Activated CD8-positive, alpha-beta memory T cell treated with anti-CD3 and anti-CD28 coated beads, Interleukin-2, amount 50 U/mL, for 1 hour (primary cell): ENCODE data around the gene KCNE2.

Source experiments
- DNase-seq: peaks from one replicate; pipeline ENCODE4 v3.0.0-alpha.2; 2020; ENCODE audit errors: extremely low read depth

Gene KCNE2

GRCh38 chr21:34363733-34364132 is at the start of gene KCNE2:
Gene KCNE2 (plus strand): TSS chr21:34364006. CDS start chr21:34370479, 6,473 bp downstream.
- DNase-seq = no peak

- no peak for DNase-seq
Measured at GRCh38 chr21:34319585-34319984, 44.2 kb upstream of the KCNE2 start.

GRCh38 chr21:34320011-34320410 is 43.8 kb upstream of the KCNE2 start:
- DNase-seq = no peak

GRCh38 chr21:34330055-34330454 is 33.8 kb upstream of the KCNE2 start:
- no peak for DNase-seq

GRCh38 chr21:34331726-34332125 is 32.1 kb upstream of the KCNE2 start:
- no peak for DNase-seq

GRCh38 chr21:34332347-34332746 is 31.5 kb upstream of the KCNE2 start:
- DNase-seq = no peak

- DNase-seq = no peak
Measured at GRCh38 chr21:34333121-34333739, 30.6 kb upstream of the KCNE2 start.

GRCh38 chr21:34335316-34335715 is 28.5 kb upstream of the KCNE2 start:
- no peak for DNase-seq

GRCh38 chr21:34336245-34336644 is 27.6 kb upstream of the KCNE2 start:
- DNase-seq = no peak

- no peak for DNase-seq
Measured at GRCh38 chr21:34336756-34337391, 26.9 kb upstream of the KCNE2 start.

- DNase-seq = no peak
Measured at GRCh38 chr21:34337741-34338140, 26.1 kb upstream of the KCNE2 start.

GRCh38 chr21:34338226-34338625 is 25.6 kb upstream of the KCNE2 start:
- no peak for DNase-seq

- no peak for DNase-seq
Measured at GRCh38 chr21:34340061-34340460, 23.7 kb upstream of the KCNE2 start.

GRCh38 chr21:34342476-34342875 is 21.3 kb upstream of the KCNE2 start:
- DNase-seq = no peak

- no peak for DNase-seq
Measured at GRCh38 chr21:34343347-34343746, 20.5 kb upstream of the KCNE2 start.

- DNase-seq = no peak
Measured at GRCh38 chr21:34343838-34344381, 19.9 kb upstream of the KCNE2 start.

GRCh38 chr21:34344584-34344983 is 19.2 kb upstream of the KCNE2 start:
- DNase-seq = no peak

GRCh38 chr21:34345091-34345871 is 18.5 kb upstream of the KCNE2 start:
- no peak for DNase-seq

GRCh38 chr21:34345892-34346291 is 17.9 kb upstream of the KCNE2 start:
- DNase-seq = no peak

- DNase-seq = no peak
Measured at GRCh38 chr21:34348890-34349519, 14.8 kb upstream of the KCNE2 start.

GRCh38 chr21:34351786-34352241 is 12.0 kb upstream of the KCNE2 start:
- no peak for DNase-seq

- no peak for DNase-seq
Measured at GRCh38 chr21:34352556-34352955, 11.2 kb upstream of the KCNE2 start.
